Renal cortical epithelial cell (primary cell): ENCODE measurements around the gene NR1H4. TPM values are rescaled to one million over a fixed set of nuclear protein-coding genes. Genes with fewer than 3 reads are reported as not detected.
"Not testable (repeated sequence)": the region's sequence is repeated elsewhere in the genome, so short reads cannot be mapped to it uniquely, and the experiment has no call there.

Source experiments
- DNase-seq: peaks from one replicate; pipeline ENCODE4 v3.0.0-alpha.2; 2011; ENCODE audit warnings: low read depth
- total RNA-seq: library from RNA; depleted of rRNA; stranded (reverse); fragments of >200 nt; gene quantifications from 2 replicates; pipeline ENCODE4 v1.2.3, GENCODE V29; 2014

Gene NR1H4
- total RNA-seq, 1 donor from 2014 or later, result 60.5 TPM

GRCh38 chr12:100567945-100568344 lies 94.3 kb downstream of the NR1H4 start:
- DNase-seq, result no peak

- DNase-seq, result no peak
These were observed 98.5 kb downstream of the NR1H4 start for GRCh38 chr12:100572184-100572583.

- peak; percentile 71 for DNase-seq
These were observed 99.9 kb downstream of the NR1H4 start, which contains the start of gene GAS2L3 for GRCh38 chr12:100573292-100574186. GAS2L3 (plus strand) TSS chr12:100573684; CDS start chr12:100594905, 21,221 bp downstream.

- DNase-seq, result peak; percentile 42
These were observed 100.8 kb downstream of the NR1H4 start for GRCh38 chr12:100574187-100575074.

- DNase-seq, result peak; percentile 65
These were observed 102.8 kb downstream of the NR1H4 start for GRCh38 chr12:100576331-100577036.

- DNase-seq, result no peak
These were observed 105.3 kb downstream of the NR1H4 start for GRCh38 chr12:100578923-100579322.

GRCh38 chr12:100579844-100580243 lies 106.2 kb downstream of the NR1H4 start:
- no peak for DNase-seq

GRCh38 chr12:100584256-100584655 lies 110.6 kb downstream of the NR1H4 start:
- DNase-seq, result no peak

GRCh38 chr12:100591979-100592378 lies 118.3 kb downstream of the NR1H4 start:
- no peak for DNase-seq

GRCh38 chr12:100593490-100593889 lies 119.8 kb downstream of the NR1H4 start:
- peak; percentile 18 for DNase-seq

GRCh38 chr12:100601626-100602025 lies 128.0 kb downstream of the NR1H4 start:
- DNase-seq, result no peak

- DNase-seq, result not testable (repeated sequence)
These were observed 129.3 kb downstream of the NR1H4 start for GRCh38 chr12:100602997-100603396.

- no peak for DNase-seq
These were observed 135.1 kb downstream of the NR1H4 start for GRCh38 chr12:100608776-100609175.

- DNase-seq, result no peak
These were observed 137.2 kb downstream of the NR1H4 start for GRCh38 chr12:100610666-100611430.

- DNase-seq, result no peak
These were observed 138.9 kb downstream of the NR1H4 start for GRCh38 chr12:100612606-100613005.

Other genes with a start within 250 kb of the NR1H4 start
- gene DEPDC4, start 206.8 kb upstream of the NR1H4 start, total RNA-seq, result 1.9 and 2.4 TPM in 2 replicates
- 42.5 and 66.1 TPM in 2 replicates for gene SCYL2, start 206.7 kb upstream of the NR1H4 start, total RNA-seq
- under 0.01 and 0.30 TPM in 2 replicates for gene SLC17A8, start 116.8 kb upstream of the NR1H4 start, total RNA-seq
- 23.7 and 24.7 TPM in 2 replicates for gene GAS2L3, start 99.8 kb downstream of the NR1H4 start, total RNA-seq